GM06990 (cell line): Measurements from ENCODE around the gene TRIP10.
"Not testable (repeated sequence)": the region's sequence is repeated elsewhere in the genome, so short reads cannot be mapped to it uniquely, and the experiment has no call there.

Experiments used
- DNase-seq: peaks from one replicate; pipeline ENCODE4 v3.0.0-alpha.2; 2011; ENCODE audit not compliant: insufficient read length; ENCODE audit errors: extremely low read depth
- H3K27me3 ChIP-seq: replicated peaks from 2 replicates; pipeline ENCODE4 v1.6.0; 2011; ENCODE audit warnings: low read length; ENCODE audit not compliant: control insufficient read depth, insufficient read depth
- H3K36me3 ChIP-seq: 2 replicates; pipeline ENCODE4 v1.5.1; 2011; ENCODE audit warnings: low read length; ENCODE audit not compliant: control insufficient read depth, insufficient read depth
- H3K4me3 ChIP-seq: replicated peaks from 2 replicates; pipeline ENCODE4 v1.5.1; 2011; ENCODE audit warnings: low read depth, mild to moderate bottlenecking, control low read depth, low read length
- CTCF ChIP-seq: IDR thresholded peaks from 2 replicates; pipeline ENCODE4 v1.5.1; 2011; ENCODE audit warnings: low read length, control low read depth, mild to moderate bottlenecking, inconsistent platforms; ENCODE audit not compliant: insufficient read depth, poor library complexity, severe bottlenecking

Gene TRIP10

GRCh38 chr19:6769006-6769619 is 29.6 kb downstream of the TRIP10 start:
- H3K4me3 ChIP-seq: no peak overlapping the region
- no peaks in the 10 kb centered on the region for H3K27me3 ChIP-seq

GRCh38 chr19:6771648-6772027 is 32.2 kb downstream of the TRIP10 start:
- H3K27me3 ChIP-seq, H3K36me3 ChIP-seq, DNase-seq, H3K4me3 ChIP-seq: not testable (repeated sequence)

More at GRCh38 chr19:6769006-6769619, 29.6 kb downstream of the TRIP10 start:
- no peak for DNase-seq
- TF ChIP-seq CTCF: peak; percentile 41
- H3K36me3 ChIP-seq: no peaks in the 10 kb centered on the region

GRCh38 chr19:6772028-6772865 is 32.8 kb downstream of the TRIP10 start, which contains the start of gene VAV1:
Gene VAV1, plus strand, starts transcription at chr19:6772708. Its CDS starts 100 bp downstream, at chr19:6772808.
- DNase-seq: peak; percentile 92
- Histone ChIP-seq H3K4me3 (peak within 1 kb of the TSS; percentile 98), H3K27me3 (no peaks in the 10 kb centered on the region), H3K36me3 (no peaks in the 10 kb centered on the region; the same call in none of the 2 replicates)
- peak; percentile 60 for TF ChIP-seq CTCF

- Histone ChIP-seq H3K27me3 (no peaks in the 10 kb centered on the region), H3K36me3 (no peaks in the 10 kb centered on the region; the same call in none of the 2 replicates), H3K4me3 (peak overlapping the region; percentile 98)
- no peak for DNase-seq
- no peak for TF ChIP-seq CTCF
Observed at GRCh38 chr19:6772866-6773322, 33.4 kb downstream of the TRIP10 start.

- TF ChIP-seq CTCF: no peak
- no peaks in the 10 kb centered on the region for H3K27me3 ChIP-seq
- peak overlapping the region; percentile 98 for H3K4me3 ChIP-seq
- H3K36me3 ChIP-seq: no peaks in the 10 kb centered on the region; the same call in none of the 2 replicates
- peak; percentile 78 for DNase-seq
Observed at GRCh38 chr19:6773323-6773931, 33.9 kb downstream of the TRIP10 start.
